GM20000 (cell line): ENCODE results near the gene BAIAP3.

Experiments
- DNase-seq: peaks from one replicate; pipeline ENCODE4 v3.0.0; 2012; ENCODE audit warnings: low spot score
- TF ChIP-seq, protein P1 (sequence below): IDR thresholded peaks from 2 replicates; pipeline ENCODE4 v1.5.1; 2012; ENCODE audit warnings: mild to moderate bottlenecking, control low read depth; ENCODE audit errors: extremely low read depth, missing control alignments

BAIAP3 gene

DNA sequence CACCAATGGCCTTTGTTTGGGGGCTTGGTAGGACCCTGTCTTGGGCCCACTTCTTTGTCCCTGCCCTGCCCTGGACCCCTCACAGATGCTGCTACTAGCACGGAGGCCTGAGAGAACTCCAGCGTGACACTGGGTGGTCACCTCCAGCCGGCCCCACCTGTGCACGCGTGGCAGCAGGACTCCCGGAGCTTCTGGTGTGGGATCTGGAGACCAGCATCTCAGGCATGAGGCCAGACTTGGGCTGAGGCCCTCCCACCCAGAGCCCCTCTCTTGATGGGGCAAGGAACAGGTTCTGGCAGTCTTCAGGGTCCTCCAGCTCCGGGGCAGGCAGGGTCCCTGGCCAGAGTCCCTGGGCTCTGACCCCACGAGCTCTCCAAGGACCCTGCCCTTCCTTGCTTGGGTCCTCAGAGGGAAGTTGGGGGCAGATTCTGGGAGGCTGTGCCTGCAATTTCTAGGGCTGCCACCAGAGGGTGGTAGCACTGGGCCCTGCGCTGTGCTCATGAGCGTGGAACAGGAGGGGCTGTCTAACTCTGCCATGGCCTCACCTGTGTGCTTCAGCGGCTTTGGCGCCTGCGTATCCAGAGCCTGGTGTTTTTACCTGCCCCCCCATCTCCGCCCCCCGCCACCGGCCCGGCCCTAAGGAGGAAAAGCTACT, 3.1 kb upstream of the BAIAP3 start:
- DNase-seq: no peak
- TF ChIP-seq, protein P1, sequence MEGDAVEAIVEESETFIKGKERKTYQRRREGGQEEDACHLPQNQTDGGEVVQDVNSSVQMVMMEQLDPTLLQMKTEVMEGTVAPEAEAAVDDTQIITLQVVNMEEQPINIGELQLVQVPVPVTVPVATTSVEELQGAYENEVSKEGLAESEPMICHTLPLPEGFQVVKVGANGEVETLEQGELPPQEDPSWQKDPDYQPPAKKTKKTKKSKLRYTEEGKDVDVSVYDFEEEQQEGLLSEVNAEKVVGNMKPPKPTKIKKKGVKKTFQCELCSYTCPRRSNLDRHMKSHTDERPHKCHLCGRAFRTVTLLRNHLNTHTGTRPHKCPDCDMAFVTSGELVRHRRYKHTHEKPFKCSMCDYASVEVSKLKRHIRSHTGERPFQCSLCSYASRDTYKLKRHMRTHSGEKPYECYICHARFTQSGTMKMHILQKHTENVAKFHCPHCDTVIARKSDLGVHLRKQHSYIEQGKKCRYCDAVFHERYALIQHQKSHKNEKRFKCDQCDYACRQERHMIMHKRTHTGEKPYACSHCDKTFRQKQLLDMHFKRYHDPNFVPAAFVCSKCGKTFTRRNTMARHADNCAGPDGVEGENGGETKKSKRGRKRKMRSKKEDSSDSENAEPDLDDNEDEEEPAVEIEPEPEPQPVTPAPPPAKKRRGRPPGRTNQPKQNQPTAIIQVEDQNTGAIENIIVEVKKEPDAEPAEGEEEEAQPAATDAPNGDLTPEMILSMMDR: peak; percentile 28

DNA sequence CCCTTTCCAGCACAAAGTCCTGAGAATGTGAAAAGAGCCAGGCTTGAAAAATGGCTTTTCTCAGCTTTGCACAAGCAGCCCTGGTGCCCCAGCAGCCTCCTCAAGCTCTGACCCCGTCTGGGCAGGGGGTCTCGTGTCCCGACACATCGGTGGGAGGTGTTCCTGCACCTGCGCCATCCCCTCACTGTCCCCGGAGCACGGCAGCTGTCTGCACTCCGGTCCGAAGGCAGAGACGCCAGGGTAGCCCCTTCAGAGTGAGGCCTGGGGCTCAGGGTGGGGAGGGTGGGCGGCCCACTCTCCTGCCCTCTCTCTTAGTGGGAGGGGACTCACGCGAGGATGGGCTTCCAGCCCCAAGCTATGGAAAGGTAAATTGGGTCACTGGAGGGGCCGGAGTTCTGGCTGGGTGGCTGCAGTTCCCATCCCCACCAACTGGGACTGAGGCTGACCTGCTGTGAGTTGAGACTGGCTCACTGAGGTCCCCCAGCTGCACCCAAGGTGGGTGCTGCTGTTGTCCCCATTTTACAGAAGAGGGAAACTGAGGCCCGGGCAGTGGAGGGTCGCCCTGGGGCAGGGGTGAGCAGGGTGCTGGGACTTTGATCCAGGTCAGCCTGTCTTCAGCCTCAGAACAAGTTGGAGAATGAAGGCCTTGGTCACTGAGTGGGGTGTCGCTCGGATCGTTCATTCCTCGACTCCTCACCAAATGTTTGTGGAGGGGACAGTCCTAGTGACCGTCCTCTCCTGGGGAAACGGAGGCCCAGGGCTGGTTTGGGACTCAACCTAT, 2.3 kb upstream of the BAIAP3 start:
- no peak for DNase-seq
- TF ChIP-seq, protein P1: no peak

DNA sequence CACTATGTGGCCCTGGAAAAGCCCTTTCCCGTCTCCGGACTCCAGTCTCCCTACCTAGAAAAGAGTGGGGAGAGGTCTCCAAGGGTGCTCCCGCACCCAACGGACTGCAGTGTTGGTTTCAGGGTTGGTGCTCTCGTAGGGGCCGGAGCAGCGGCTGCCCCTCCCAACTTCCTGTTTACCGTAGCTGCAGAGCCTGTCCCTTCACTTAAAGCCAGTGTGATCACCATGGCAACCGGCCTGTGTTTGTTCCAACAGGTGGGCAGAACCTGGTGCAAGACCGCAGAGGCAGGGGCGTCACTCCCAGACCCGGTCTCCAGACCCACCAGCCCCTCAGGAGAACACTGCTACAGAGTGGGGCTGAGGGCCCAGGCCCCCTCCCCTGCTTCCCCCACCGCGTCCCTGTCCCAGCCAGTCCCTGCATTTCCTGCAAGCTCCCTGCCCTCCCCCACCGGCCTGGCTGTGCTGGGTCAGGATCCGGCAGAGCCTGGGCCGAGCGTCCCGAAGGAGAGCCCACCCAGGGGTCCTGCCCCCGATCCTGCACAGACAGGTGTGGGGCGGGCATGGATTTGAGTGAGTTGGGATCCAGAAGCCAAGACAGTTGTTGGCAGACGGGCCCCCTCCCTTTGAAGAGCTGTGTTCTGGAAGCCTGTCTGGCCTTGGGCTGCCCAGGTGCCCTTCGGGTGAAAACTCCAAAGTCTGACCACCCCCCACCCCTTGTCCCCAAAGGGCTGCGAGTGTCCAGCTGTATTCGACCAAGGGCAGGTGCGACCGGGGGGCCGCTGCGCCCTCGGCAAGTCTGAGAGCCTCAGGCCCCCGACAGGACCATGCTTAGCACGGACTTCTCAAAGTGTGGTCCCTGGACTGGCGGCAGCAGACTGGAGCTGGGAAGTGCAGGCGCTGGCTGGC, 1.5 kb upstream of the BAIAP3 start:
- TF ChIP-seq, protein P1: no peak
- DNase-seq: peak; percentile 93

DNA sequence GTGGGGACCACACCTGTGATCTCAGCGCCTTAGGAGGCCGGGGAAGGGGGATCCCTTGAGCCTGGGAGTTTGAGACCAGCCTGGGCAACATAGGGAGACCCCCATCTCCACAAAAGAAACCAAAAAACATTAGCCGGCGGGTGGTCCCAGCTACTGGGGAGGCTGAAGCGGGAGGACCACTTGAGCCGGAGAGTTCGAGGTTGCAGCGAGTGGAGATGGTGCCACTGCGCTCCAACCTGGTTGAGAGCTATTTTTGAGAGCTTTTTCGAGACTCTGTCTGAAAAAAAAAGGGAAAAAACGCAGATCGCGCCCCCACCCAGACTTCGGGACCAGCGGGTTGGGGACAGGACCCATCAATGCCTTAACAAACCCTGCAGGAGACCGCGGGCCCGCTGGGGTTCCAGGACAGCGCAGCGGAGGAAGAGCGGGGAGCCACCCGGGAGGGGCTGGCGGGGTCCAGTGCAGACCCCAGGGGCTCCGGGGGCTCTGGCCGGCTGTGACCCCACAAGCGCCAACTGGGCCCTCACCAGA, 762 bp upstream of the BAIAP3 start:
- DNase-seq: no peak
- TF ChIP-seq, protein P1: no peak

DNA sequence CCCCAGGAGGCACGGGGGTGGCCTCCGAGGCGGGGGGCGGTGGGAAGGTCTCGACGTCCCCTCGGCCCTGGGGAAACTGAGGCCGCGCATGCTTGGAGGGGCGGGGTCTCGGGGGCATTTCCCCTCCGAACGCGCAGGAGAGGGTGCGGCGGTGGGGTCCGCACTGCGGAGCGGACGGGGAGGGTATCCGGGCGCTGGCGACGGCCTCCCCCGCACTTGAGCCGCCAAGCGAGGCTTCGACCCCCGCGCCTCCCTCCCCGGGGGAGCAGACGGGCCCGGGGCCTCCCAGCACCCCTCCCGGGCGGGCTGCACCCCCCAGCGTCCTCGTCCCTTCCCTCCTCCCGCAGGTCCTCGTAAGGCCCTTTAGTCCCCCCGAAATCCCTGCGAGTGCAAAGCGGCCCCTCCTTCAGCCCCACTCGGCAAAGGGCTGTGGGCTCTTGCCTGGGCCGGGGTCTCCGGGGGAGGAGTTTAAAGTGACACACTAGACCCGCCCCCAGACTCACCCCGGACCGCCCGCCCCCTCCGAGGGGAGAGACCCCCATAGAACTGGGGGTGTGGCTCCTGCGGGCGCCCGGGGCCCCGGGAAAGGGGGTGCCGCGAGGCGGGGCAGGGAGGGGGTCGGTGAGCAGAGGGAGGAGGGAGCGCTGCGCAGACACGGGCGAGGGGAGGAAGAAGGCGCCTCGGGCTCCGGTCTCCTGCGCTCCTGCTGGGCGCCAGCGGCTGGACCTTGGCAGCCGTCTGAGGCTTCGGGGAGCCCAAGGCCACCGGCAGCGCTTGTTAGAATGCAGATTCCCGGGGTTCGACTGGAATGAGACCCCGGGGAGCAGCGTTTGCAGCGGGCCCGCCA, 632 bp downstream of the BAIAP3 start:
- DNase-seq: no peak
- TF ChIP-seq, protein P1: no peak

DNA sequence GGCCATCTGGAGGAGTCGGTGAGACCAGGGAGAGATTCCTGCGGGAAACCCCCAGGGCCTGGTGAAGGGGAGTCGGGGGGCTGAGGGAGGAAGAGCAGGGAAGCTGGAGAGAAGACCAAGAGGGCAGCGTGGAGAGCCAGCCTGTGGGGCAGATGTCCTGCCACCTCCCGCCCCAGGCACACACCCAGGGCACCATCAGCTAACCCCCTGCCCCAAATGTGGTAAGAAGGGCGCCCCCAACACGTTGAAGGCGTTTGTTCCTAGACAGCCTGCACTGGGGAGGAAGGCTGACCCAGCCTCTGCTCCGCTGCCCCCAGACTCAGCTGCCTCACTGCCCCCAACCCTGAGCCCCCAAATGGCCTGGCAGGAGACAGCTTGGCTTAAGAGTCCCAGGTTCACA, 1.3 kb downstream of the BAIAP3 start:
- TF ChIP-seq, protein P1: no peak
- DNase-seq: no peak
